ENCODE results near the gene TMEM204.

TMEM204 gene

DNA sequence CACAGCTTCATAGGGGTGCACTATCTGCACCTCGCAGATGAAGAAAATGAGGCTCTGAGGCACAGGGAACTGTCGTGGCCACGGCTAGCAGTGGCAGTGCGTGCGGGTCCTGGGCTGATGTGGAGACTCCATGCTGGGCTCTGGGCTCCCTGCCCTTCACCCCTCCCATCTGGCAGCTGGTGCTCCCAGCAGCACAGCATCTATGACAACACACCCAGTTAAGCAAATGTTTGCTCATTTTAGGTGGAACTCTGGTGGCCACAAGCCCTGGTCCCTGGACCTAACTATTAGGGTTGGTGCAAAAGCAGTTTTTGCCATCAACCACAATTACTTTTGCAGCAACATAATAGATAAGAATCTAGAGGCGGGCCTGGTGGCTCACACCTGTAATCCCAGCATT is 47.5 kb downstream of the TMEM204 start:
- no peak for DNase-seq (ENCODE audit: low read depth)
- no peak overlapping the region for H3K4me3 ChIP-seq (ENCODE audit: control insufficient read depth, low read depth, low read length)
- TF ChIP-seq, protein P1, sequence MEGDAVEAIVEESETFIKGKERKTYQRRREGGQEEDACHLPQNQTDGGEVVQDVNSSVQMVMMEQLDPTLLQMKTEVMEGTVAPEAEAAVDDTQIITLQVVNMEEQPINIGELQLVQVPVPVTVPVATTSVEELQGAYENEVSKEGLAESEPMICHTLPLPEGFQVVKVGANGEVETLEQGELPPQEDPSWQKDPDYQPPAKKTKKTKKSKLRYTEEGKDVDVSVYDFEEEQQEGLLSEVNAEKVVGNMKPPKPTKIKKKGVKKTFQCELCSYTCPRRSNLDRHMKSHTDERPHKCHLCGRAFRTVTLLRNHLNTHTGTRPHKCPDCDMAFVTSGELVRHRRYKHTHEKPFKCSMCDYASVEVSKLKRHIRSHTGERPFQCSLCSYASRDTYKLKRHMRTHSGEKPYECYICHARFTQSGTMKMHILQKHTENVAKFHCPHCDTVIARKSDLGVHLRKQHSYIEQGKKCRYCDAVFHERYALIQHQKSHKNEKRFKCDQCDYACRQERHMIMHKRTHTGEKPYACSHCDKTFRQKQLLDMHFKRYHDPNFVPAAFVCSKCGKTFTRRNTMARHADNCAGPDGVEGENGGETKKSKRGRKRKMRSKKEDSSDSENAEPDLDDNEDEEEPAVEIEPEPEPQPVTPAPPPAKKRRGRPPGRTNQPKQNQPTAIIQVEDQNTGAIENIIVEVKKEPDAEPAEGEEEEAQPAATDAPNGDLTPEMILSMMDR (conservative IDR thresholded peaks at IDR 0.05; ENCODE audit: control insufficient read depth, insufficient read depth, low read depth, low read length), result no peak

DNA sequence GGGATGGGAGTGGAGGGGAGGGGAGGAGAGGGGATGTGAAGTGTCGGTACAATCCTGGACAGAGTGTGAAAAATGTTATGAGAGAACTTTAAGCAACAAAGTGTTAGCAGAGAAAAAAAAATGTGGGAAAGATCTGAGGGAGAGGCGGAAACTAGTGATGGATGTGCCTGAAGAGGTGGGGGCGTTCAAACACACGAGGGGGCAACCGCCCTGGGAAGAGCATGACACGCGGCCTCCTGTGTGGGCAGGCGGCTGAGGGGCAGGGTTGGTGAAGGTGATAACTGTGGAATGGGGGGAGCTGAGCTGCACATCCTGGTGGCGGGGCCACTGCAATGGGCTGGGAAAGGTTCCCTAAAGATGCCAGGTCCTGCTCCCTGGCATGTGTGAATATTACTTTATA is 48.3 kb downstream of the TMEM204 start:
- TF ChIP-seq, protein P1 (conservative IDR thresholded peaks at IDR 0.05; ENCODE audit: control insufficient read depth, insufficient read depth, low read depth, low read length), result no peak
- H3K4me3 ChIP-seq (ENCODE audit: control insufficient read depth, low read depth, low read length), result no peak overlapping the region
- no peak for DNase-seq (ENCODE audit: low read depth)

DNA sequence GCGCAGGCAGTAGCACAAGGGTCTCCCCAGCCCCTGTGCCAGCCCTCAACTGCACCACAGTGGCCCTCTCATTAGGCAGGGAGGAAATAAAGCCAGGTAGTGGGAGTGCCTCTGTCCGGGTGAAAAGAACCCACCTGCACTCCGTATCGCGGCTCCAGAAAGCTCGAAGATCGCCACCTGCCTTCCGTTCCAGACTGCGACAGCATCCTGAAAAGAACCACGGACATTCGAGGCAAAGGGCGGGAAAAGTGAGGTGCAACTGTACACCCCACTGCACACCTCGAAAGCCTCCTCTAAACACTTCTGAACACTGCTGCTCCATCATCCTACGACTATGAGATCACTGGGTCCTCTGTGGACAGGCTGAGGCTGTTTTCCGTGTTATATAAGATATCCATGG is 49.7 kb downstream of the TMEM204 start:
- DNase-seq (ENCODE audit: low read depth), result no peak
- TF ChIP-seq, protein P1 (conservative IDR thresholded peaks at IDR 0.05; ENCODE audit: control insufficient read depth, insufficient read depth, low read depth, low read length), result no peak
- no peak overlapping the region for H3K4me3 ChIP-seq (ENCODE audit: control insufficient read depth, low read depth, low read length)

DNA sequence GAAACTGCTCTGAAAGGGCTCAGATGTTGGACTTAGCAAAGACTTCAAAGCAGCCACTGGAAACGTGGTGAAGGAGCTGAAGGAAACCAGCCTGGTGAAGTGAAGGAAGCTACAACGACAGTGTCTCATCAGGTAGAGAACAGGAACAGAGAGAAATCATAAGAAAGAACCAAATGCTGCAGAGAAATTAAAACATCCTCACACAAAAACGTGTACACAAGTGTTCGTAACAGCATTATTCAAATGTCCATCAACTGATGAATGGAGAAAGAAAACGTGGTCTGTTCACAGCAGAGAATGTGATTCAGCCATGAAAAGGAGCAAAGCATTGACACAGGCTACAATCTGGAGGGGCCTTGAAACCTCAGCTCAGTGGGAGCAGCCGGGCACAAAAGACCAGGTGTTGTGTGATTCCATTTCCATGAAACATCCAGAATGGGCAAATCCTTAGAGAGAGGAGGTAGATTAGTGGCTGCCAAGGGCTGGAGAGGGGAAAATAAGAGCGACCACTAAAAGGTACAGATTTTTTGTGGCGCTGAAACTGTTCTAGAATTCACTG is 51.5 kb downstream of the TMEM204 start:
- TF ChIP-seq, protein P1 (conservative IDR thresholded peaks at IDR 0.05; ENCODE audit: control insufficient read depth, insufficient read depth, low read depth, low read length), result no peak
- H3K4me3 ChIP-seq (ENCODE audit: control insufficient read depth, low read depth, low read length), result no peak overlapping the region
- no peak for DNase-seq (ENCODE audit: low read depth)

DNA sequence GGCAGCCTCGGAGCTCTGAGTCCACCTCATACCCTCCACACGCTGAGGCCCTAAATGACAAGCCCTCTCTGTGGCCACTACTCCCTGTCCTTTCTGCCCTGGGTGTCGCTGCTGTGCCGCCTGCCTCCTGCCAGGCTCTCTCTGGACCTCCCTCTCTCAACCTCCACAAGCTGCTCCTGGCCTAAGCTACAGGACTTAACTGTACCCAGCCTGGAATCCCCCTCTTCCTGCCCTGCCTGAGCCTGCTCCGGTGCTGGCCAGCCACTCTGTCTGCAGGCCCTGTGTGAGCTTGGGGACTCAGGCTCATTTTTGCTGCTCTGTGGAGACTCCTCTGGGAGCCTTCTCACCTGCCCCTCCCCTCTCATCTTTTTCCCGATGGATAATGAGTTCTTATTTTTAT is 56.9 kb downstream of the TMEM204 start:
- DNase-seq (ENCODE audit: low read depth), result no peak
- TF ChIP-seq, protein P1 (conservative IDR thresholded peaks at IDR 0.05; ENCODE audit: control insufficient read depth, insufficient read depth, low read depth, low read length), result no peak
- H3K4me3 ChIP-seq (ENCODE audit: control insufficient read depth, low read depth, low read length), result no peak overlapping the region

DNA sequence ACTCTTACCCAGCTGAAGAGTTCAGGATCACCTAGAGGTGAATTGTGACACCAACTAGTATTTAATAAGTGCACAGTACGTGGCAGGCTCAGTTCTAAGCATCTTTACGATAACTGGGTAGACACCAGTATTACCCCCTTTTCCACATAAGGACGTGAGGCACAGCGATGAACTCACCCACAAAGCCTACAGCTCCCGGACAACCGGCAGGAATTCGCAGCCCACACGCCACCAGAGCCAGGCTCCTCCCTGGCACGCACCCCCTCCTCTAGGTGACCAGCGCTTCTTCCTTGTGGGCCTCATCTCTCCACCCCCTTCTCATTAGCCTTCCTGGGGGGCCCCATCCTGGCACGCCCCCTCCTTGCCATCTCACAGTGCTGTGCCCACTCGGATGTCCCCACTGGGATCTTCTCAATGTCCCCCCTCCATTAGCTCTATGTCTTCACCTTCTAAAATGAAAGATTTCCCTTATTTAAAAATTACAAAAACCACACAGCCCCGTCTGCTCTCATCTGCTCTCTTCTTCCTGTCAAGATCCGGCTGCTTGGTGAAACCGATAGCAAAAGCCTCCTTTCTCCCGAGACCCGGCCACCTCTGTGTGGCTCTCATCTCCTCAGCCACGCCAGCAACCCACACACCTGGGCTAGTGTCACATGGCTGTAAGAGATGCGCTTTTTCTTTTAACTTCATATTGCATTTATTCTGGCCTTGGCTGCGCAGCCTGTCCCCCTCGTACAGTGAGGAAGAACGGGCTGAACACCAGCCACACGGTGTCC is 57.7 kb downstream of the TMEM204 start:
- H3K4me3 ChIP-seq (ENCODE audit: control insufficient read depth, low read depth, low read length), result no peak overlapping the region

More for the DNA sequence above, 57.7 kb downstream of the TMEM204 start:
- no peak for DNase-seq (ENCODE audit: low read depth)
- TF ChIP-seq, protein P1 (conservative IDR thresholded peaks at IDR 0.05; ENCODE audit: control insufficient read depth, insufficient read depth, low read depth, low read length), result no peak
